GM21723 (cell line): Measurements from ENCODE around the gene CD86.
"Not testable (repeated sequence)": the region's sequence is repeated elsewhere in the genome, so short reads cannot be mapped to it uniquely, and the experiment has no call there.

Experiments
- ATAC-seq: cut with Tn5 transposase; IDR thresholded peaks from one replicate; pipeline ENCODE4 v1.9.1; 2021; ENCODE audit warnings: mild to moderate bottlenecking, moderate library complexity; ENCODE audit not compliant: unreplicated experiment

The CD86 gene, protein sequence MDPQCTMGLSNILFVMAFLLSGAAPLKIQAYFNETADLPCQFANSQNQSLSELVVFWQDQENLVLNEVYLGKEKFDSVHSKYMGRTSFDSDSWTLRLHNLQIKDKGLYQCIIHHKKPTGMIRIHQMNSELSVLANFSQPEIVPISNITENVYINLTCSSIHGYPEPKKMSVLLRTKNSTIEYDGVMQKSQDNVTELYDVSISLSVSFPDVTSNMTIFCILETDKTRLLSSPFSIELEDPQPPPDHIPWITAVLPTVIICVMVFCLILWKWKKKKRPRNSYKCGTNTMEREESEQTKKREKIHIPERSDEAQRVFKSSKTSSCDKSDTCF

DNA sequence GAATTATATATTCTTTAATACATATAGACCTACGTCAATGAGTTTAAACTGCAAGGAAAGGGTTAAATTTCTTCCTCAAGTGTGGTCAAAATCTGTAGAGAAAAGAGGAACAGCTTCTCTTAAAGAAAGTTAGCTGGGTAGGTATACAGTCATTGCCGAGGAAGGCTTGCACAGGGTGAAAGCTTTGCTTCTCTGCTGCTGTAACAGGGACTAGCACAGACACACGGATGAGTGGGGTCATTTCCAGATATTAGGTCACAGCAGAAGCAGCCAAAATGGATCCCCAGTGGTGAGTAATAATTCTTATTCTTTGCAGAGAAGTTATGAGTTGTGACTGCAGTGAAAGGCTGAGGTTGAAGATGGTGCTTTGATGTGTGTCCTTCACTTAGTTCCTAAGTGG is at the start of gene CD86:
Gene CD86 (plus strand): TSS at position 148 of the 400 bp plus-strand sequence. CDS start 128 bp downstream, at position 276.
- peak; percentile 84 for ATAC-seq

GRCh38 chr3:122006267-122006666 is 48.9 kb upstream of the CD86 start:
- no peak for ATAC-seq

- ATAC-seq, result no peak
These were observed 47.0 kb upstream of the CD86 start for GRCh38 chr3:122008166-122008565.

DNA sequence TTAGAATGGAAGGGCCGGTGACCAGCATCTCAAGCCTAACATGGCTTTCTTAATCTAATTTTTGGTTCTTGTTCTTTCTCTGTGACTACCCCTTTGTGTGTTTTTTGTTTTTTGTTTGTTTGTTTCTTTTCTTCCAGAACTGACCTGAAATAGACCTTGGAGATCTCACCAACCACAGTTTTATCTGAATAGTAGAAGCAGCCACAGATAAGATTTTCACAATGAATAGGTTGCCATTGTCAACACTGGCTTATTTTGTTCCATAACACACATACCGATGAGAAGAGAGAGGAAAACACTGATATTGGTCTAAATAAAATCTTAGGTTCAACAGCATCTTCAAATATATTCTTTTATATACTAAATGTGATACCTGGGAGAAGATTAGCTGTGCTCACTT is 44.7 kb upstream of the CD86 start:
- no peak for ATAC-seq

- ATAC-seq, result no peak
These were observed 43.8 kb upstream of the CD86 start for GRCh38 chr3:122011396-122011795.

- ATAC-seq, result no peak
These were observed 42.3 kb upstream of the CD86 start for GRCh38 chr3:122012821-122013220.

DNA sequence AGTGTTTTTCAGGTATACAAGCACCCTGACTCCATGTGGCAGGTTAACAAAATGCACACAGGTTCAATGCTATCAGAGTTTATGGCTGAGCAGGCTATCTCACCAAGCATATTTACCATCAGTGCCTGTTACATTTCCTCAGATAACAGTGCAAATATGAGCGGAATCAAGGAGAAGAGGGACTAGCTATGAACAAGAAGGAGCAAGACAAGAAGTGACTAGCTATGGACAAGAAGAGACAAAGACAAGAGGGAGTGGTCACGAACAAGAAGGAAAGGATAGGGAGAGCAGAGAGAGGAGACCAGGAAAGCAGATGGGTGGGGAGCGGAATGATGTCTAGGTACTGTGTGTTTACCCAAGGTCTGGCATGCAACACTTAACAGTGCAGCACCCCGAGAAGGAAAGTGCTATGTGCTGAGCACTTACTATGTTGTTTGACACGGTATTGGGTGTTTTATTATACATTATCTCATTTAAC is 41.7 kb upstream of the CD86 start:
- no peak for ATAC-seq

DNA sequence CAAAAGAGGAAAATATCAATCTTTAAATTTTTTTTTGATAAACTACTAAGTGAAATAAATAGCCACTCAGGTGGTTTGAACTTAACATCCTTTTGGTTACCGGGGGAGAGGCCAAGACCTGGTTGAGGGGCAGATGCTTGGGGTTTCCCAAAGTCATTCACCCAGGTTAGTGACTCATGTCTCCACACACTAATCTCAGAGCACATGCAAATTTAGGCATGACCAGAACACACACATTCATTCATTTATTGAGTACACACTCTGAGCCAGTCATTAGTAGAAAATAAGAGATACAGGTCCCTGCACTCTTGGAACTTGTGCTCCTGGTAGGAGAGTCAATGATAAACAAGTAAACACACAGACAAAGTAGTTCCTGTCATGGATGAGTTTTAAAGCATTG is 40.4 kb upstream of the CD86 start:
- peak; percentile 66 for ATAC-seq

GRCh38 chr3:122019493-122019892 is 35.7 kb upstream of the CD86 start:
- ATAC-seq, result no peak

GRCh38 chr3:122021037-122021436 is 34.1 kb upstream of the CD86 start:
- no peak for ATAC-seq

GRCh38 chr3:122021811-122022401 is 33.3 kb upstream of the CD86 start, which contains the start of gene ILDR1:
Gene ILDR1 (minus strand): TSS chr3:122022247. CDS start chr3:122022077, 170 bp downstream.
- ATAC-seq, result peak; percentile 49

GRCh38 chr3:122023335-122023910 is 31.7 kb upstream of the CD86 start:
- no peak for ATAC-seq

DNA sequence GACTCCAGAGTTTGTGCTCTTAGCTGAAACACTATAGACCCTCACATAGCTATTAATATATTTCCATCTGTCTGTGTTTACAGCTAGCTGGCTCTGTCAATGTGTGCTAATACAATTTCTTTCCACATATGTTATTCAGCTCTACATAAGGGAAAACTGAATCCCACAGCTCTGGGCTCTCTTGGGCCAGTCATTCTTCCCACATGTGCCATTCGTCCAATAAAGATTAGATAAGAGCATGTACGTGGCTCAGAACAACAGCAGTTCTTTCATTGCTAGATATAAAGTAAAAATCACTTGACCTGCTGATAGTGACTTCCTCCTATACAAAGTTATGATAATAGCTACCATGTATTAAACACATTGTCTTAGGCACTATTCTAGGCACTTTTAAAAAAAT is 30.4 kb upstream of the CD86 start:
- ATAC-seq, result no peak

DNA sequence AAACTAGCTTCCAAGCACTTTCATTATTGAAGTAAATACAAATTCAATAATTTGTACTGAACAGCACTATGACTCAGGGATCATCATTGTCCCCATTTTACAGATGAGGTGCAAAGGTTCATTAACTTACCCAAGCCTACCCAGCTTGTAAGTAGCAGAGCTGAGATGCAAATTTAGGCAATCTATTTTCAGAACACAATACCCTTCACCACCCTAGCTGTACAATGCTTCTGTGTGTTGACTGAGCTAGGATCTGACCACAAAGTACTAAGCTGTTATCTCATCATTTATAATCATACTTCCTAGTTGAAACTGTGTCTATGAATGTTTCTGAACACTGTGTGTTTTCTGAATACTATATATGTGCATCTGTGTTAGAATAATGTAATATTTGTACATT is 29.9 kb upstream of the CD86 start:
- ATAC-seq, result peak; percentile 76

DNA sequence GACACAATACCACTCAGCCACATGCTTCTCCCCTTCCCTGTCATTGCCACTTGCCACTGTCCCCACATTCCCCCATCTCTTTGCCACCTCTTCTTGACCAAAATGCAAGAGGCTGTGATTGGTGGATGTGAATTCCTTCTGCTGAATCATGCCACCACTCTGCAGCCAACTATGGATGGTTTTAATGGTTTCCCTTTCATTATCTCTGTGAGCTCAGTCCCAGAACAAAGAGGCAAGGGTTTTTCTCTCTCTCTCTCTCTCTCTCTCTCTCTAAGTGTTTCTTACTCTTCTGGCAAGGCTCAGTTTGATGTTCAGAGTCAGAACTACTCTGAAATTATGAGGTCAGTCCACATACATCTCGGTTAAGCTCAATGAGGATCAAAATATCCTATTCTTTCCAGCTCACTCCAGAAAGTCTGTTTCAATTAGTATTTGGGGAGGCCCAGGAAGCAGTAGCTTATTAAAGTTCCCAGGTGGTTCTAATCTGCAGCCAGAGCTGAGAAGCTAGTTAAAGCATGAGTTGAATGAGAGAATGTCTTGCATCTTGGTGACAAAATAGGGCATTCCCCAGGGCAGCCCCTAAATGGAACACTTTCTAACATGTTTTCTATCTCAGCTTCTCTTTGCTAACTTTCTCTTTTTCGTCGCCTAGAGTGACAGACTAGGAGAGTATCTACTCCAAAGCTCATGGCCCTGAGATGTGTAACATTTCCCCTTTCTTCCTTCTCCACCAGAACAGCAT is 24.6 kb upstream of the CD86 start:
- peak; percentile 54 for ATAC-seq

- ATAC-seq, result peak; percentile 40
These were observed 24.1 kb upstream of the CD86 start for GRCh38 chr3:122031123-122031468.

DNA sequence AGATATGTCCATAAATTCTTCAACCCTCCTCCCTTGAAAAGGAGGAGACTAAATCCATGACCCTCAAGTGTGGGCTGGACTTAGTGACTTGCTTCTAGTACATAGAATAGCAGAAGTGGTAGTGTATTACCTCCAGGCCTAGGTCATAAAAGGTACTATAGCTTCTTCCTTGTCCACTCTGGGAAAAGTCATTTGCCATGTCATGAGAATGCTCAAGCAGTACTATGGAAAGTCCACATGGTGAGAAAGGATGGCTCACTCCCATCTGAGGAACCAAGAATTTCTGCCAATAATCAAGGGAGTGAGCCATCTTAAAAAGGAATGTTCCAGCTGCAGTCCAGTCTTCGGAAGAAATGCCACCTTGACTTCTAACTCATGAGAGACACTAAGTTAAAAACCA is 22.6 kb upstream of the CD86 start:
- no peak for ATAC-seq

- ATAC-seq, result no peak
These were observed 22.1 kb upstream of the CD86 start for GRCh38 chr3:122033023-122033422.

GRCh38 chr3:122047296-122047695 is 7.9 kb upstream of the CD86 start:
- not testable (repeated sequence) for ATAC-seq

DNA sequence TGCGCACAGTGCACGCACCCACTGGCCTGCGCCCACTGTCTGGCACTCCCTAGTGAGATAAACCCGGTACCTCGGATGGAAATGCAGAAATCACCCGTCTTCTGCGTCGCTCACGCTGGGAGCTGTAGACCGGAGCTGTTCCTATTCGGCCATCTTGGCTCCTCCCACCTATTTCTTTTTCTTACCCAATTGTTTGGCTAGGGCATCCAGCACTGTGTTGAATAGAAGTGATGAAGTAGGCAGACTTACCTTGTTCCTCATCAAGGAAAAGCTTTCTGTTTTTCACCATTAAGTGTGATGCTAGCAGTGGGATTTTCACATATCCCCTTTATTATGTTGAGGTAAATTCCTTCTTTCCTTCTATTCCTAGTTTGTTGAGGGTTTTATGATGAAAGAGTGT is 7.4 kb upstream of the CD86 start:
- not testable (repeated sequence) for ATAC-seq

DNA sequence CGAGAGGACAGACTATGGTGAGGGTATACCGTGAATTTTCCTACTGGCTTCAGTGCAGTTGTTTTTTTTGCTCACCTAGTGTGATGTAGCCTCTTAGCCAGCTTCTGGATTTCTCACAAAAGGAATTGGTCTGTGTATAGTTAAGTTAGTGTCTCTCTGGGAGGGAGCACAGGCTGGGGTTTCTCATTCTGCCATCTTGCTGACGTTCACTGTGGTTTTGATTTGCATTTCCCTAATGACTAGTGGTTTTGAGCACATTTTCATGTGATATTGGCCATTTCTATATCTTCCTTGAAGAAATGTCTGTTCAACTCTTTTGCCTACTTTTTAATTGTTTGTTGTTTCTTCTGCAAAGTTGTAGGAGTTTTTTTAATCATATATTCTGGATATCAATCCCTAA is 2.2 kb upstream of the CD86 start:
- ATAC-seq, result peak; percentile 42
